Hepatocyte (in vitro differentiated cells): Measurements from ENCODE around the gene ACOT12. TPM values are rescaled to one million over a fixed set of nuclear protein-coding genes. Genes with fewer than 3 reads are reported as not detected.
"Not testable (repeated sequence)": the region's sequence is repeated elsewhere in the genome, so short reads cannot be mapped to it uniquely, and the experiment has no call there.

Experiments used
- DNase-seq: peaks from one replicate; pipeline ENCODE4 v3.0.0-alpha.2; 2016; ENCODE audit warnings: low spot score
- H2AFZ ChIP-seq: fragments of 200-600 bp; sonication (generic); 2 replicates; pipeline ENCODE4 v1.6.0; 2016; ENCODE audit warnings: antibody characterized with exemption, mild to moderate bottlenecking
- H3K27ac ChIP-seq: fragments of 200-600 bp; sonication (generic); 2 replicates; pipeline ENCODE4 v1.5.1; 2016; ENCODE audit warnings: mild to moderate bottlenecking
- H3K27me3 ChIP-seq: fragments of 200-600 bp; sonication (generic); 2 replicates; pipeline ENCODE4 v1.6.1; 2016
- H3K36me3 ChIP-seq: fragments of 200-600 bp; sonication (generic); replicated peaks from 2 replicates; pipeline ENCODE4 v1.5.1; 2016; ENCODE audit warnings: low read depth; ENCODE audit not compliant: insufficient read depth
- H3K4me1 ChIP-seq: fragments of 200-600 bp; sonication (generic); 2 replicates; pipeline ENCODE4 v1.5.1; 2016; ENCODE audit warnings: mild to moderate bottlenecking, moderate library complexity; ENCODE audit not compliant: insufficient read depth
- H3K4me2 ChIP-seq: fragments of 200-600 bp; sonication (generic); 2 replicates; pipeline ENCODE4 v1.6.0; 2016
- H3K4me3 ChIP-seq: fragments of 200-600 bp; sonication (generic); 2 replicates; pipeline ENCODE4 v1.5.1; 2016; ENCODE audit warnings: mild to moderate bottlenecking
- H3K79me2 ChIP-seq: fragments of 200-600 bp; sonication (generic); 2 replicates; pipeline ENCODE4 v1.6.0; 2017; ENCODE audit warnings: mild to moderate bottlenecking
- H3K9me2 ChIP-seq: fragments of 200-600 bp; sonication (generic); replicated peaks from 2 replicates; pipeline ENCODE4 v1.6.0; 2017; ENCODE audit warnings: mild to moderate bottlenecking; ENCODE audit not compliant: insufficient read depth
- H3K9me3 ChIP-seq: fragments of 200-600 bp; sonication (generic); 2 replicates; pipeline ENCODE4 v1.5.1; 2016; ENCODE audit warnings: low read depth, mild to moderate bottlenecking
- H4K20me1 ChIP-seq: fragments of 200-600 bp; sonication (generic); 2 replicates; pipeline ENCODE4 v1.6.0; 2016; ENCODE audit warnings: mild to moderate bottlenecking; ENCODE audit not compliant: insufficient read depth, poor library complexity, severe bottlenecking
- EZH2 ChIP-seq: fragments of 200-600 bp; sonication (generic); IDR thresholded peaks from 2 replicates; pipeline ENCODE4 v1.6.1; 2016; ENCODE audit warnings: antibody characterized with exemption, mild to moderate bottlenecking, borderline replicate concordance
- EZH2phosphoT487 ChIP-seq: fragments of 200-600 bp; sonication (generic); IDR thresholded peaks from one replicate; pipeline ENCODE4 v1.6.1; 2018; ENCODE audit warnings: antibody characterized with exemption, mild to moderate bottlenecking, low read depth, moderate library complexity; ENCODE audit not compliant: unreplicated experiment, severe bottlenecking
- WGBS: methylation state at CpG from one replicate; pipeline ENCODE4 v1.1.6; 2016; ENCODE audit warnings: low lambda C conversion rate; ENCODE audit errors: missing lambda C conversion rate; 5-methylcytosine and 5-hydroxymethylcytosine counted together
- polyA plus RNA-seq: library from polyadenylated mRNA; unstranded; fragments of >200 nt; fragmentation: Nextera tagmentation; extraction: Ambion mirVana; gene quantifications from 2 replicates; pipeline ENCODE4 v1.2.1, GENCODE V29; 2016
- total RNA-seq: library from RNA; depleted of rRNA; stranded (reverse); fragments of >200 nt; gene quantifications from 2 replicates; pipeline ENCODE4 v1.2.3, GENCODE V29; 2014
- TF ChIP-seq, protein P1 (sequence below): fragments of 200-600 bp; sonication (generic); IDR thresholded peaks from 2 replicates; pipeline ENCODE4 v1.5.1; 2016; ENCODE audit warnings: antibody characterized with exemption, mild to moderate bottlenecking; ENCODE audit not compliant: poor library complexity

ACOT12 gene
- total and polyA plus RNA-seq, 2 experiments from 2014 or later = 2.9 to 10.2 TPM

DNA sequence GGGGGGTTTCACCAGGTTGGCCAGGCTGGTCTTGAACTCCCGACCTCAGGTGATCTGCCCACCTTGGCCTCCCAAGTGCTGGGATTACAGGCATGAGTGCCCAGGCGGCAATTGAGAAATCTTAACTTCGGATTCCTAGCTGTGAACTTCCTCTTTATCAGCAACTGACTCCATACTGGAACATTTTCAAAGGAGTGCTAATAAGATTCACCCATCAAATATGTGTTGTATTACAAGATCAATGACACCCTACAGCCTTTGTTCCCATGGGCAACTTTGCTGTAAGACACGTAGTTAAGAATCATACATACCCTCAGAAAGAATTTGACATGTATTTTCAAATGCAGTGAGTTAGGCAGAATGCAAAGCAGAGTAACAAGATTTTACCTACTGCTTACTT is 23.1 kb upstream of the ACOT12 start:
- no peaks in the 10 kb centered on the region for H3K9me3 ChIP-seq
- H3K4me1 ChIP-seq = no peaks in the 10 kb centered on the region
- no peaks in the 10 kb centered on the region for H4K20me1 ChIP-seq
- no peak overlapping the region for H2AFZ ChIP-seq
- 96% methylated on average over 4 of the region's 4 CpGs for WGBS
- TF ChIP-seq, protein P1, sequence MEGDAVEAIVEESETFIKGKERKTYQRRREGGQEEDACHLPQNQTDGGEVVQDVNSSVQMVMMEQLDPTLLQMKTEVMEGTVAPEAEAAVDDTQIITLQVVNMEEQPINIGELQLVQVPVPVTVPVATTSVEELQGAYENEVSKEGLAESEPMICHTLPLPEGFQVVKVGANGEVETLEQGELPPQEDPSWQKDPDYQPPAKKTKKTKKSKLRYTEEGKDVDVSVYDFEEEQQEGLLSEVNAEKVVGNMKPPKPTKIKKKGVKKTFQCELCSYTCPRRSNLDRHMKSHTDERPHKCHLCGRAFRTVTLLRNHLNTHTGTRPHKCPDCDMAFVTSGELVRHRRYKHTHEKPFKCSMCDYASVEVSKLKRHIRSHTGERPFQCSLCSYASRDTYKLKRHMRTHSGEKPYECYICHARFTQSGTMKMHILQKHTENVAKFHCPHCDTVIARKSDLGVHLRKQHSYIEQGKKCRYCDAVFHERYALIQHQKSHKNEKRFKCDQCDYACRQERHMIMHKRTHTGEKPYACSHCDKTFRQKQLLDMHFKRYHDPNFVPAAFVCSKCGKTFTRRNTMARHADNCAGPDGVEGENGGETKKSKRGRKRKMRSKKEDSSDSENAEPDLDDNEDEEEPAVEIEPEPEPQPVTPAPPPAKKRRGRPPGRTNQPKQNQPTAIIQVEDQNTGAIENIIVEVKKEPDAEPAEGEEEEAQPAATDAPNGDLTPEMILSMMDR = no peak
- TF ChIP-seq EZH2 (no peak), EZH2phosphoT487 (no peak)
- H3K4me3 ChIP-seq = no peak overlapping the region
- no peak for DNase-seq
- H3K4me2 ChIP-seq = no peak overlapping the region
- H3K79me2 ChIP-seq = no peaks in the 10 kb centered on the region
- H3K27me3 ChIP-seq = no peaks in the 10 kb centered on the region
- no peaks in the 10 kb centered on the region for H3K9me2 ChIP-seq
- no peak overlapping the region for H3K27ac ChIP-seq
- no peaks in the 10 kb centered on the region for H3K36me3 ChIP-seq

DNA sequence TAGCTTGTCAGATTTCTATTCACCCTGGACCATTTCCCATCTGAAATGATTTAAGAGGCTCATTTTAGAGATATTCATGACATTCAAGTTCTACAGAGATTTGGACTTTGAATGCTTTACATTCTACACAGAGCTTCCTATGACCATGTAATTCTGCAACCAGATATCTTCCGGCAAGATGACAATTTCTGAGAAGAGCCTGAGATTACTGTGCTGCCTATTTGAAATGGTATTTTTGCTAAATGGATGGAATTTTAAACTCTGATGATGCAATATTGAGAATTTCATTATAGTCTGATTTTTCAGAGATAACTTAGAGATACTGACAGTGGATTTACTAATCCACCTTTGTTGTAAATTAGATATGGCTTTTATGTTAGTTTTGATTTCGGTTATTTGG is 16.0 kb upstream of the ACOT12 start:
- no peak overlapping the region for H3K4me3 ChIP-seq
- TF ChIP-seq EZH2 (no peak), EZH2phosphoT487 (no peak)
- TF ChIP-seq, protein P1 = no peak
- DNase-seq = no peak
- H3K27ac ChIP-seq = no peak overlapping the region
- H4K20me1 ChIP-seq = no peaks in the 10 kb centered on the region
- H3K4me2 ChIP-seq = no peak overlapping the region
- no peaks in the 10 kb centered on the region for H3K79me2 ChIP-seq
- H3K4me1 ChIP-seq = peaks cover 5% of the 10 kb centered on the region
- H3K36me3 ChIP-seq = no peaks in the 10 kb centered on the region
- 80% methylated on average over 2 of the region's 2 CpGs for WGBS
- no peaks in the 10 kb centered on the region for H3K27me3 ChIP-seq
- no peak overlapping the region for H2AFZ ChIP-seq
- H3K9me3 ChIP-seq = no peaks in the 10 kb centered on the region
- no peaks in the 10 kb centered on the region for H3K9me2 ChIP-seq

DNA sequence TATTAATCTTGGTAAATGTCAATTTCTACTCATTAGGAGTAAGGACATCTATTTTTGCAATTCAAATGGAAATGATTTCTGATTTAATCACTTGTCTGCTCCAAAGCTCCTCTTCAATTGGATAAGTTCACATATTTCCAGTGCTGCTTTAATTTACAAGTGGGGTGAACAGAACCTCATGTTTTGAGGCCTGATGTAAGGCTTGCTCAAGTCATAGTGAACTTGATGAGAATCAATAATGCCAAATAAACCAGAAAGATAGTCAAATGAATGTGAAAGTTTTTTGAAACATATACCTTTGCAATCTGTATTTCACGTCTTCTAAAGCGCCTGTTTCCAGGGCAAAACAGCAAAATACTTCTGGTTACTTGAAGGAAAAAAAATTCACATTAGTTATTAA is 15.4 kb upstream of the ACOT12 start:
- WGBS = 93% methylated on average over 2 of the region's 2 CpGs
- H3K4me1 ChIP-seq = peaks cover 5% of the 10 kb centered on the region
- H3K4me3 ChIP-seq = no peak overlapping the region
- no peaks in the 10 kb centered on the region for H4K20me1 ChIP-seq
- H3K79me2 ChIP-seq = no peaks in the 10 kb centered on the region
- H2AFZ ChIP-seq = no peak overlapping the region
- DNase-seq = no peak
- no peaks in the 10 kb centered on the region for H3K36me3 ChIP-seq
- TF ChIP-seq EZH2 (no peak), EZH2phosphoT487 (no peak)
- TF ChIP-seq, protein P1 = no peak
- no peaks in the 10 kb centered on the region for H3K27me3 ChIP-seq
- H3K9me3 ChIP-seq = no peaks in the 10 kb centered on the region
- H3K27ac ChIP-seq = no peak overlapping the region
- H3K4me2 ChIP-seq = no peak overlapping the region
- no peaks in the 10 kb centered on the region for H3K9me2 ChIP-seq

DNA sequence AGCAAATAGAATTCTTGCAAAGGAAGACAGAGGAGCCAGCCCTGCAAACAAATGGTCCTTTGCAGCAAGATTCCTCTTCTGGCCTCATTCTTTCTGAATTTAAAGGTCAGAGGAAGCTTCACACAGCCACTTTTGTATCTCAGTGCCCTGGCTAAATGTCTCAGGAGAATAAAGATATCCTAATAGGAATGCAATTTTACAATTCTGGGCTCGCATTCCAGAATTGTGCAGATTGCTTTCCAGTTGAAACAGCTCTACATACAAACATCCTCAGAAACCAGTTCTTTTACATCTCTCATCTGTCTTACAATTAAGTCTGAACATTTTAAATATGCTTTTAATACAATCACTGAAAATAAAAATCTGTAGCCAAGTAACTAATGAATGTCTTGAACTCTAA is 14.6 kb upstream of the ACOT12 start:
- Histone ChIP-seq H3K9me2 (no peaks in the 10 kb centered on the region), H3K79me2 (no peaks in the 10 kb centered on the region), H3K27ac (no peak overlapping the region), H3K27me3 (no peaks in the 10 kb centered on the region), H3K9me3 (no peaks in the 10 kb centered on the region), H3K36me3 (no peaks in the 10 kb centered on the region), H2AFZ (no peak overlapping the region), H4K20me1 (no peaks in the 10 kb centered on the region), H3K4me1 (peaks cover 5% of the 10 kb centered on the region), H3K4me3 (no peak overlapping the region), H3K4me2 (no peak overlapping the region)
- WGBS = 72% methylated on average over 1 of the region's 1 CpG
- no peak for DNase-seq
- TF ChIP-seq EZH2 (no peak), EZH2phosphoT487 (no peak)
- TF ChIP-seq, protein P1 = no peak

DNA sequence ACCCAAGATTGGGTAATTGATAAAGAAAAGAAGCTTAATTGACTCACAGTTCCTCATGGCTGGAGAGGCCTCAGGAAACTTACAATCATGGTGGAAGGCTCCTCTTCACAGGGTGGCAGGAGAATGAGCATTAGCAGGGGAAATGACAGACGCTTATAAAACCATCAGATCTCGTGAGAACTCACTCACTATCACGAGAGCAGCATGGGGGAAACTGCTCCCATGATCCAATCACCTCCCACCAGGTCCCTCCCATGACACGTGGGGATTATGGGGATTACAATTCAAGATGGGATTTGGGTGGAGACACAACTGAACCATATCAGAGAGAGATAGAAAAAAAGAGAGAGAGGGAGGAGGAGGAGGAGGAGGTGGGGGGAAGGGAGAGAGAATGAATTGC is 13.9 kb upstream of the ACOT12 start:
- H3K4me3 ChIP-seq, H3K36me3 ChIP-seq, H3K9me2 ChIP-seq, H3K4me2 ChIP-seq, H3K4me1 ChIP-seq, H2AFZ ChIP-seq, H3K27me3 ChIP-seq, H3K9me3 ChIP-seq, H3K79me2 ChIP-seq, H3K27ac ChIP-seq, DNase-seq, H4K20me1 ChIP-seq: not testable (repeated sequence)
- WGBS = 68% methylated on average over 4 of the region's 4 CpGs
